Measurements from ENCODE around the gene KIRREL1. TPM values are rescaled to one million over a fixed set of nuclear protein-coding genes. Genes with fewer than 3 reads are reported as not detected.
A peak's percentile ranks its signal among the peaks of the same experiment; 100 is the strongest.

Gene KIRREL1
- total and polyA plus RNA-seq, 7 donors = 0.92 to 57.0 (median 29.0) TPM

GRCh38 chr1:158025576-158026230 lies 32.3 kb downstream of the KIRREL1 start:
- H3K27ac ChIP-seq = peak overlapping the region; percentile 34 to 96 (median 56)

GRCh38 chr1:158026651-158027050 lies 33.2 kb downstream of the KIRREL1 start:
- Histone ChIP-seq H3K4me1 (peaks cover 0 to 80% (median 73%) of the 10 kb centered on the region in 4 donors), H3K4me3 (no peak overlapping the region), H3K27ac (peak overlapping the region in 1 of 4 donors; percentile 96), H3K36me3 (peaks cover 0 to 11% (median 0%) of the 10 kb centered on the region in 4 donors), H3K27me3 (no peaks in the 10 kb centered on the region), H3K9me3 (no peaks in the 10 kb centered on the region)
- intact Hi-C loops (cut with DNase I) = no loop called here
- TF ChIP-seq POLR2AphosphoS5 (IDR thresholded peaks at IDR 0.05) (no peak), EP300 (IDR thresholded peaks at IDR 0.05) (no peak), POLR2A (IDR thresholded peaks at IDR 0.05) (no peak), CTCF (IDR thresholded peaks at IDR 0.05) (no peak)
- DNase-seq = no peak
- 91 to 98% methylated on average over 1 of the region's 1 CpG for WGBS, 2 donors

More at GRCh38 chr1:158025576-158026230, 32.3 kb downstream of the KIRREL1 start:
- TF ChIP-seq CTCF (IDR thresholded peaks at IDR 0.05) = no peak
- TF ChIP-seq POLR2A (IDR thresholded peaks at IDR 0.05) = no peak
- no peak for TF ChIP-seq EP300 (IDR thresholded peaks at IDR 0.05)
- no peak for TF ChIP-seq POLR2AphosphoS5 (IDR thresholded peaks at IDR 0.05)
- peaks cover 0 to 89% (median 83%) of the 10 kb centered on the region in 4 donors for H3K4me1 ChIP-seq
- intact Hi-C loops (cut with DNase I) = no loop called here
- no peaks in the 10 kb centered on the region for H3K9me3 ChIP-seq
- H3K27me3 ChIP-seq = no peaks in the 10 kb centered on the region
- peaks cover 0 to 1% (median 0%) of the 10 kb centered on the region in 4 donors for H3K36me3 ChIP-seq
- WGBS, 2 donors = 74 to 84% methylated on average over 6 of the region's 6 CpGs
- H3K4me3 ChIP-seq = no peak overlapping the region
- DNase-seq = no peak

GRCh38 chr1:158027508-158027907 lies 34.1 kb downstream of the KIRREL1 start:
- TF ChIP-seq EP300 (IDR thresholded peaks at IDR 0.05) (no peak), POLR2A (IDR thresholded peaks at IDR 0.05) (no peak), POLR2AphosphoS5 (IDR thresholded peaks at IDR 0.05) (no peak), CTCF (IDR thresholded peaks at IDR 0.05) (no peak)
- 93 to 94% methylated on average over 2 of the region's 2 CpGs for WGBS, 2 donors
- Histone ChIP-seq H3K9me3 (no peaks in the 10 kb centered on the region), H3K36me3 (peaks cover 0 to 14% (median 0%) of the 10 kb centered on the region in 4 donors), H3K27ac (peak overlapping the region in 1 of 4 donors; percentile 36), H3K27me3 (no peaks in the 10 kb centered on the region), H3K4me1 (peaks cover 0 to 71% (median 64%) of the 10 kb centered on the region in 4 donors), H3K4me3 (no peak overlapping the region)
- no peak for DNase-seq
- intact Hi-C loops (cut with DNase I) = no loop called here

GRCh38 chr1:158028969-158029368 lies 35.5 kb downstream of the KIRREL1 start:
- Histone ChIP-seq H3K36me3 (peaks cover 0 to 14% (median 0%) of the 10 kb centered on the region in 4 donors), H3K4me3 (no peak overlapping the region), H3K27ac (peak overlapping the region in 3 of 4 donors; percentile 20 to 54 (median 46)), H3K27me3 (no peaks in the 10 kb centered on the region), H3K9me3 (no peaks in the 10 kb centered on the region), H3K4me1 (peaks cover 0 to 57% (median 52%) of the 10 kb centered on the region in 4 donors)
- intact Hi-C loops (cut with DNase I) = no loop called here
- TF ChIP-seq EP300 (IDR thresholded peaks at IDR 0.05) = no peak
- TF ChIP-seq POLR2A (IDR thresholded peaks at IDR 0.05) = no peak
- no peak for TF ChIP-seq POLR2AphosphoS5 (IDR thresholded peaks at IDR 0.05)
- no peak for TF ChIP-seq CTCF (IDR thresholded peaks at IDR 0.05)
- 40 to 51% methylated on average over 4 of the region's 4 CpGs for WGBS, 2 donors
- no peak for DNase-seq
